Muscle of leg (tissue), 11 donors: ENCODE data around the gene CDADC1. TPM values are rescaled to one million over a fixed set of nuclear protein-coding genes. Genes with fewer than 3 reads are reported as not detected.
"Not testable (repeated sequence)": the region's sequence is repeated elsewhere in the genome, so short reads cannot be mapped to it uniquely, and the experiment has no call there.

Experiments
- DNase-seq: peaks from one replicate; pipeline ENCODE4 v3.0.0; 2013
- H3K27ac ChIP-seq: one replicate; pipeline ENCODE4 v1.5.1; 2013; ENCODE audit warnings: mild to moderate bottlenecking, low read length, control low read depth
- H3K27me3 ChIP-seq: one replicate; pipeline ENCODE4 v1.6.1; 2013; ENCODE audit warnings: low read length; ENCODE audit not compliant: control insufficient read depth, insufficient read depth
- H3K36me3 ChIP-seq: one replicate; pipeline ENCODE4 v1.6.1; 2013; ENCODE audit warnings: low read length; ENCODE audit not compliant: control insufficient read depth, insufficient read depth
- H3K4me1 ChIP-seq: one replicate; pipeline ENCODE4 v1.6.1; 2013; ENCODE audit warnings: low read length; ENCODE audit not compliant: control insufficient read depth, insufficient read depth
- H3K4me3 ChIP-seq: one replicate; pipeline ENCODE4 v1.5.1; 2013; ENCODE audit warnings: low read length, control low read depth
- H3K9me3 ChIP-seq: replicated peaks from 2 replicates; pipeline ENCODE4 v1.6.1; 2013; ENCODE audit warnings: low read depth, low read length; ENCODE audit not compliant: control insufficient read depth
- WGBS: methylation state at CpG from one replicate; pipeline ENCODE4 v1.1.5; 2013; ENCODE audit warnings: missing lambda C conversion rate; ENCODE audit not compliant: insufficient coverage; 5-methylcytosine and 5-hydroxymethylcytosine counted together
- polyA plus RNA-seq, 8 donors: library from polyadenylated mRNA; unstranded; fragments of 120-200 nt; gene quantifications; one replicate each; pipeline versions ENCODE4 v1.2.1 to v1.2.3, GENCODE V29; 2013; ENCODE audit warnings: inconsistent platforms in 1 of 8, low replicate concordance in 1 of 8; ENCODE audit not compliant: insufficient read length in 8 of 8, insufficient read depth in 1 of 8
- total RNA-seq: library from RNA; stranded (reverse); fragments of 120-200 nt; gene quantifications from one replicate; pipeline ENCODE4 v1.2.4, GENCODE V29; 2013

Gene CDADC1
- total and polyA plus RNA-seq, 9 donors: 6.3 to 12.3 (median 8.9) TPM

- DNase-seq: no peak
- Histone ChIP-seq H3K36me3 (no peaks in the 10 kb centered on the region), H3K4me1 (no peaks in the 10 kb centered on the region), H3K27ac (no peak overlapping the region), H3K9me3 (no peaks in the 10 kb centered on the region), H3K4me3 (no peak overlapping the region), H3K27me3 (no peaks in the 10 kb centered on the region)
- 67% methylated on average over 1 of the region's 7 CpGs for WGBS
These were observed 78.6 kb downstream of the CDADC1 start for GRCh38 chr13:49326222-49326917.

- WGBS: 100% methylated on average over 1 of the region's 3 CpGs
- H3K36me3 ChIP-seq: not testable (repeated sequence)
These were observed 79.4 kb downstream of the CDADC1 start for GRCh38 chr13:49327145-49327544.

GRCh38 chr13:49329831-49330545 is 82.3 kb downstream of the CDADC1 start:
- H3K27ac ChIP-seq: no peak overlapping the region
- no peaks in the 10 kb centered on the region for H3K4me1 ChIP-seq
- H3K9me3 ChIP-seq: no peaks in the 10 kb centered on the region
- no peaks in the 10 kb centered on the region for H3K27me3 ChIP-seq
- WGBS: 84% methylated on average over 6 of the region's 8 CpGs
- no peak overlapping the region for H3K4me3 ChIP-seq
- no peaks in the 10 kb centered on the region for H3K36me3 ChIP-seq
- no peak for DNase-seq

More at GRCh38 chr13:49327145-49327544, 79.4 kb downstream of the CDADC1 start:
- not testable (repeated sequence) for H3K27me3 ChIP-seq, H3K9me3 ChIP-seq, H3K4me3 ChIP-seq, H3K4me1 ChIP-seq, DNase-seq, H3K27ac ChIP-seq

GRCh38 chr13:49330546-49330864 is 82.8 kb downstream of the CDADC1 start:
- DNase-seq: no peak
- Histone ChIP-seq H3K9me3 (no peaks in the 10 kb centered on the region), H3K36me3 (no peaks in the 10 kb centered on the region), H3K27ac (no peak overlapping the region), H3K4me3 (no peak overlapping the region), H3K27me3 (no peaks in the 10 kb centered on the region), H3K4me1 (no peaks in the 10 kb centered on the region)
- no CpG with 5 or more reads among the region's 1 CpG for WGBS

GRCh38 chr13:49336655-49337054 is 88.9 kb downstream of the CDADC1 start:
- no peak overlapping the region for H3K27ac ChIP-seq
- H3K9me3 ChIP-seq: no peaks in the 10 kb centered on the region
- DNase-seq: no peak
- WGBS: 89% methylated on average over 3 of the region's 4 CpGs
- no peak overlapping the region for H3K4me3 ChIP-seq
- no peaks in the 10 kb centered on the region for H3K36me3 ChIP-seq
- no peaks in the 10 kb centered on the region for H3K27me3 ChIP-seq
- H3K4me1 ChIP-seq: no peaks in the 10 kb centered on the region

- 89% methylated on average over 8 of the region's 10 CpGs for WGBS
- Histone ChIP-seq H3K27me3 (no peaks in the 10 kb centered on the region), H3K27ac (no peak overlapping the region), H3K9me3 (no peaks in the 10 kb centered on the region), H3K4me3 (no peak overlapping the region), H3K36me3 (no peaks in the 10 kb centered on the region), H3K4me1 (no peaks in the 10 kb centered on the region)
- no peak for DNase-seq
These were observed 92.4 kb downstream of the CDADC1 start for GRCh38 chr13:49340161-49340560.

GRCh38 chr13:49341517-49341916 is 93.8 kb downstream of the CDADC1 start:
- no peak for DNase-seq
- Histone ChIP-seq H3K4me3 (no peak overlapping the region), H3K27ac (no peak overlapping the region), H3K36me3 (no peaks in the 10 kb centered on the region), H3K4me1 (no peaks in the 10 kb centered on the region), H3K27me3 (no peaks in the 10 kb centered on the region), H3K9me3 (no peaks in the 10 kb centered on the region)
- no CpG with 5 or more reads among the region's 3 CpGs for WGBS

- no peak overlapping the region for H3K4me3 ChIP-seq
- no peaks in the 10 kb centered on the region for H3K27me3 ChIP-seq
- no peaks in the 10 kb centered on the region for H3K4me1 ChIP-seq
- DNase-seq: no peak
- H3K36me3 ChIP-seq: no peaks in the 10 kb centered on the region
- no peaks in the 10 kb centered on the region for H3K9me3 ChIP-seq
- H3K27ac ChIP-seq: no peak overlapping the region
These were observed 94.2 kb downstream of the CDADC1 start for GRCh38 chr13:49341941-49342340.

GRCh38 chr13:49342454-49342853 is 94.7 kb downstream of the CDADC1 start:
- Histone ChIP-seq H3K4me3 (no peak overlapping the region), H3K27ac (no peak overlapping the region), H3K4me1 (no peaks in the 10 kb centered on the region), H3K9me3 (no peaks in the 10 kb centered on the region), H3K36me3 (no peaks in the 10 kb centered on the region), H3K27me3 (no peaks in the 10 kb centered on the region)
- DNase-seq: no peak
- no CpG with 5 or more reads among the region's 2 CpGs for WGBS
